Neural progenitor cell (in vitro differentiated cells): Measurements from ENCODE around the gene ESR2.
A peak's percentile ranks its signal among the peaks of the same experiment; 100 is the strongest.

Experiments used
- CTCF ChIP-seq: fragments of 200-600 bp; sonication (generic); IDR thresholded peaks from 2 replicates; pipeline ENCODE4 v1.5.1; 2017; ENCODE audit warnings: antibody characterized with exemption, mild to moderate bottlenecking
- EZH2 ChIP-seq: fragments of 200-600 bp; sonication (generic); IDR thresholded peaks from 2 replicates; pipeline ENCODE4 v1.6.1; 2017; ENCODE audit warnings: antibody characterized with exemption, mild to moderate bottlenecking, moderate library complexity
- EZH2phosphoT487 ChIP-seq: fragments of 200-600 bp; sonication (generic); IDR thresholded peaks from 2 replicates; pipeline ENCODE4 v1.6.1; 2017; ENCODE audit warnings: antibody characterized with exemption

- peak; percentile 8 for TF ChIP-seq CTCF
- TF ChIP-seq EZH2, result no peak
- no peak for TF ChIP-seq EZH2phosphoT487
Measured at GRCh38 chr14:64040044-64040443, 254.1 kb downstream of the ESR2 start.
